CD8-positive, alpha-beta memory T cell (primary cell): Measurements from ENCODE around the gene CMPK1. TPM values are rescaled to one million over a fixed set of nuclear protein-coding genes. Genes with fewer than 3 reads are reported as not detected.

Source experiments
- CTCF ChIA-PET: fragments of 350-600 bp; sonication (Branson Sonifier 250); formaldehyde crosslinking; loops from one replicate; lab custom pipeline; 2021; ENCODE audit warnings: antibody characterized with exemption; lab: Charles Lee
- POLR2A ChIA-PET: fragments of 350-600 bp; sonication (Branson Sonifier 250); formaldehyde crosslinking; loops from one replicate; lab custom pipeline; 2021; ENCODE audit warnings: antibody characterized with exemption; lab: Charles Lee
- DNase-seq, 5 donors: peaks; one replicate each; pipeline versions ENCODE4 v3.0.0 to v3.0.0-alpha.2; 2020 to 2022; ENCODE audit warnings: mixed read lengths in 1 of 5
- H3K27ac ChIP-seq: one replicate; pipeline ENCODE4 v1.7.0; 2013; ENCODE audit warnings: low read depth, mild to moderate bottlenecking, low read length, moderate library complexity
- H3K27me3 ChIP-seq: 2 replicates; pipeline ENCODE4 v1.7.0; 2013; ENCODE audit warnings: low read length, mild to moderate bottlenecking; ENCODE audit not compliant: insufficient read depth, poor library complexity, severe bottlenecking
- H3K36me3 ChIP-seq: 2 replicates; pipeline ENCODE4 v1.7.0; 2013; ENCODE audit warnings: mild to moderate bottlenecking, low read length, moderate library complexity; ENCODE audit not compliant: insufficient read depth
- H3K4me1 ChIP-seq: 2 replicates; pipeline ENCODE4 v1.7.0; 2013; ENCODE audit warnings: mild to moderate bottlenecking, low read length, moderate library complexity; ENCODE audit not compliant: insufficient read depth
- H3K4me3 ChIP-seq: 2 replicates; pipeline ENCODE4 v1.7.0; 2013; ENCODE audit warnings: mild to moderate bottlenecking, low read length
- H3K9me3 ChIP-seq: 2 replicates; pipeline ENCODE4 v1.7.0; 2013; ENCODE audit warnings: mild to moderate bottlenecking, low read length
- H3K27ac Mint-ChIP-seq, 8 donors: one replicate each; pipeline ENCODE4 v1.8.0; 2020 to 2021; ENCODE audit warnings: mixed read lengths in 8 of 8, mild to moderate bottlenecking in 6 of 8, inconsistent platforms in 3 of 8, moderate library complexity in 3 of 8
- H3K27me3 Mint-ChIP-seq, 2 donors: one replicate each; pipeline ENCODE4 v1.8.0; 2020 to 2021; ENCODE audit warnings: mixed read lengths in 2 of 2, mild to moderate bottlenecking in 1 of 2, moderate library complexity in 1 of 2
- H3K36me3 Mint-ChIP-seq, 3 donors: one replicate each; pipeline ENCODE4 v1.8.0; 2020 to 2021; ENCODE audit warnings: mixed read lengths in 3 of 3, inconsistent platforms in 1 of 3, mild to moderate bottlenecking in 1 of 3
- H3K4me1 Mint-ChIP-seq, 3 donors: one replicate each; pipeline ENCODE4 v1.8.0; 2020 to 2021; ENCODE audit warnings: mixed read lengths in 3 of 3, inconsistent platforms in 1 of 3, mild to moderate bottlenecking in 1 of 3
- H3K4me3 Mint-ChIP-seq, 7 donors: one replicate each; pipeline ENCODE4 v1.8.0; 2020 to 2021; ENCODE audit warnings: mixed read lengths in 7 of 7, mild to moderate bottlenecking in 6 of 7, moderate library complexity in 4 of 7, inconsistent platforms in 2 of 7
- H3K9me3 Mint-ChIP-seq, 5 donors: one replicate each; pipeline ENCODE4 v1.8.0; 2020 to 2022; ENCODE audit warnings: mixed read lengths in 5 of 5, mild to moderate bottlenecking in 3 of 5, moderate library complexity in 2 of 5, inconsistent platforms in 1 of 5
- polyA plus RNA-seq: library from polyadenylated mRNA; unstranded; fragments of 300-500 nt; fragmentation: Illumina TruSeq; gene quantifications from one replicate; pipeline ENCODE4 v1.2.3, GENCODE V29; 2021
- total RNA-seq, 2 experiments: library from RNA; stranded (reverse); gene quantifications; one replicate each; pipeline ENCODE4 v1.2.3, GENCODE V29; 2021

CMPK1 gene
- total and polyA plus RNA-seq, 3 experiments from 2014 or later, result 128 to 187 (median 131) TPM

- Histone ChIP-seq H3K36me3 (no peaks in the 10 kb centered on the region), H3K4me1 (no peaks in the 10 kb centered on the region), H3K27ac (no peak overlapping the region), H3K27me3 (no peaks in the 10 kb centered on the region), H3K4me3 (no peak overlapping the region), H3K9me3 (no peaks in the 10 kb centered on the region)
- no peaks in the 10 kb centered on the region for H3K4me1 Mint-ChIP-seq
- H3K27me3 Mint-ChIP-seq, result peaks cover 9 to 18% of the 10 kb centered on the region in 2 donors
- POLR2A ChIA-PET, result no interaction called here
- peaks cover 0 to 2% (median 0%) of the 10 kb centered on the region in 3 donors for H3K36me3 Mint-ChIP-seq
- H3K4me3 Mint-ChIP-seq, result no peak overlapping the region
- no peaks in the 10 kb centered on the region for H3K9me3 Mint-ChIP-seq
- no peak for DNase-seq
- CTCF ChIA-PET, result no interaction called here
- no peak overlapping the region for H3K27ac Mint-ChIP-seq
Observed at GRCh38 chr1:47409311-47410067, 75.9 kb downstream of the CMPK1 start.

- H3K27ac Mint-ChIP-seq, result no peak overlapping the region
- CTCF ChIA-PET, result no interaction called here
- H3K9me3 ChIP-seq, result no peaks in the 10 kb centered on the region
- no peaks in the 10 kb centered on the region for H3K27me3 ChIP-seq
- no peaks in the 10 kb centered on the region for H3K4me1 Mint-ChIP-seq
- H3K9me3 Mint-ChIP-seq, result no peaks in the 10 kb centered on the region
- H3K36me3 Mint-ChIP-seq, result peaks cover 0 to 2% (median under 1%) of the 10 kb centered on the region in 3 donors
- H3K4me3 Mint-ChIP-seq, result no peak overlapping the region
- no peak overlapping the region for H3K4me3 ChIP-seq
- H3K27me3 Mint-ChIP-seq, result peaks cover 14 to 22% of the 10 kb centered on the region in 2 donors
- POLR2A ChIA-PET, result no interaction called here
- no peak for DNase-seq
- no peaks in the 10 kb centered on the region for H3K36me3 ChIP-seq
- H3K4me1 ChIP-seq, result no peaks in the 10 kb centered on the region
- no peak overlapping the region for H3K27ac ChIP-seq
Observed at GRCh38 chr1:47410068-47410455, 76.5 kb downstream of the CMPK1 start.

- peaks cover 22 to 26% of the 10 kb centered on the region in 2 donors for H3K27me3 Mint-ChIP-seq
- Histone ChIP-seq H3K4me1 (no peaks in the 10 kb centered on the region), H3K9me3 (no peaks in the 10 kb centered on the region), H3K4me3 (no peak overlapping the region), H3K27ac (no peak overlapping the region), H3K36me3 (no peaks in the 10 kb centered on the region), H3K27me3 (peaks cover 4% of the 10 kb centered on the region)
- H3K36me3 Mint-ChIP-seq, result peaks cover 0 to 4% (median 2%) of the 10 kb centered on the region in 3 donors
- ChIA-PET POLR2A (no interaction called here), CTCF (no interaction called here)
- H3K4me1 Mint-ChIP-seq, result peaks cover 0 to 2% (median 1%) of the 10 kb centered on the region in 3 donors
- DNase-seq, result no peak
- no peaks in the 10 kb centered on the region for H3K9me3 Mint-ChIP-seq
- H3K27ac Mint-ChIP-seq, result no peak overlapping the region
- no peak overlapping the region for H3K4me3 Mint-ChIP-seq
Observed at GRCh38 chr1:47411436-47411835, 77.8 kb downstream of the CMPK1 start.

GRCh38 chr1:47412437-47412836 lies 78.8 kb downstream of the CMPK1 start:
- Mint-ChIP-seq H3K27me3 (peaks cover 25 to 31% of the 10 kb centered on the region in 2 donors), H3K4me1 (peaks cover 2 to 7% (median 2%) of the 10 kb centered on the region in 3 donors), H3K4me3 (no peak overlapping the region), H3K36me3 (peaks cover 0 to 4% (median 2%) of the 10 kb centered on the region in 3 donors), H3K9me3 (no peaks in the 10 kb centered on the region), H3K27ac (no peak overlapping the region)
- no peak overlapping the region for H3K27ac ChIP-seq
- no peak for DNase-seq
- no peaks in the 10 kb centered on the region for H3K4me1 ChIP-seq
- no peaks in the 10 kb centered on the region for H3K36me3 ChIP-seq
- H3K4me3 ChIP-seq, result no peak overlapping the region
- no peaks in the 10 kb centered on the region for H3K9me3 ChIP-seq
- ChIA-PET CTCF (no interaction called here), POLR2A (no interaction called here)
- H3K27me3 ChIP-seq, result peaks cover 7% of the 10 kb centered on the region

- Histone ChIP-seq H3K27me3 (peaks cover 10% of the 10 kb centered on the region), H3K4me1 (no peaks in the 10 kb centered on the region), H3K9me3 (no peaks in the 10 kb centered on the region), H3K27ac (no peak within 1 kb of the TSS), H3K36me3 (no peaks in the 10 kb centered on the region), H3K4me3 (no peak within 1 kb of the TSS)
- H3K36me3 Mint-ChIP-seq, result peaks cover 0 to 17% (median 0%) of the 10 kb centered on the region in 3 donors
- peak within 1 kb of the TSS in 6 of 7 donors; percentile 43 to 73 (median 70) for H3K4me3 Mint-ChIP-seq
- ChIA-PET CTCF (no interaction called here), POLR2A (no interaction called here)
- no peak for DNase-seq
- peaks cover 23 to 53% of the 10 kb centered on the region in 2 donors for H3K27me3 Mint-ChIP-seq
- peaks cover 5 to 10% (median 7%) of the 10 kb centered on the region in 3 donors for H3K4me1 Mint-ChIP-seq
- H3K9me3 Mint-ChIP-seq, result peaks cover 0 to 2% (median 0%) of the 10 kb centered on the region in 5 donors
- H3K27ac Mint-ChIP-seq, result no peak within 1 kb of the TSS
Observed at GRCh38 chr1:47415728-47416318, 82.2 kb downstream of the CMPK1 start, which contains the start of gene FOXE3. Gene FOXE3 (plus strand): TSS chr1:47416285. CDS start chr1:47416316, 31 bp downstream.

GRCh38 chr1:47416319-47417169 lies 83.0 kb downstream of the CMPK1 start:
- H3K27ac ChIP-seq, result no peak overlapping the region
- ChIA-PET POLR2A (interaction anchor here (0.7 kb wide), 1 partner anchor 12 kb away, joined by 4 read pairs; no protein-coding TSS in a partner anchor), CTCF (interaction anchor here (2.1 kb wide), 1 partner anchor 20 kb away, joined by 8 read pairs; no protein-coding TSS in a partner anchor)
- Mint-ChIP-seq H3K36me3 (peaks cover 0 to 17% (median 0%) of the 10 kb centered on the region in 3 donors), H3K27me3 (peaks cover 21 to 56% of the 10 kb centered on the region in 2 donors), H3K27ac (no peak overlapping the region), H3K9me3 (peaks cover 0 to 2% (median 0%) of the 10 kb centered on the region in 5 donors), H3K4me3 (peak overlapping the region in 5 of 7 donors; percentile 43 to 73 (median 66)), H3K4me1 (peaks cover 5 to 10% (median 7%) of the 10 kb centered on the region in 3 donors)
- no peaks in the 10 kb centered on the region for H3K4me1 ChIP-seq
- no peaks in the 10 kb centered on the region for H3K36me3 ChIP-seq
- peaks cover 10% of the 10 kb centered on the region for H3K27me3 ChIP-seq
- no peak for DNase-seq
- no peak overlapping the region for H3K4me3 ChIP-seq
- no peaks in the 10 kb centered on the region for H3K9me3 ChIP-seq

- Histone ChIP-seq H3K4me3 (no peak overlapping the region), H3K27ac (no peak overlapping the region), H3K36me3 (no peaks in the 10 kb centered on the region), H3K4me1 (no peaks in the 10 kb centered on the region), H3K27me3 (peaks cover 10% of the 10 kb centered on the region), H3K9me3 (no peaks in the 10 kb centered on the region)
- peak overlapping the region in 1 of 8 donors; percentile 40 for H3K27ac Mint-ChIP-seq
- H3K4me3 Mint-ChIP-seq, result peak overlapping the region in 5 of 7 donors; percentile 43 to 71 (median 52)
- H3K4me1 Mint-ChIP-seq, result peaks cover 5 to 10% (median 7%) of the 10 kb centered on the region in 3 donors
- H3K27me3 Mint-ChIP-seq, result peaks cover 23 to 56% of the 10 kb centered on the region in 2 donors
- ChIA-PET POLR2A (interaction anchor here (0.7 kb wide), 1 partner anchor 11 kb away, joined by 4 read pairs; no protein-coding TSS in a partner anchor), CTCF (interaction anchor here (0.9 to 2.1 kb wide), 4 partner anchors 15 to 24 kb away, joined by 3 to 8 read pairs (median 4); partner anchors contain the start of gene FOXD2)
- H3K9me3 Mint-ChIP-seq, result peaks cover 0 to 2% (median 0%) of the 10 kb centered on the region in 5 donors
- DNase-seq, result no peak
- peaks cover 0 to 17% (median 0%) of the 10 kb centered on the region in 3 donors for H3K36me3 Mint-ChIP-seq
Observed at GRCh38 chr1:47417170-47418044, 83.8 kb downstream of the CMPK1 start.
